Heart left ventricle (tissue), 13 donors: ENCODE data around the gene AGO4.

Source experiments
- POLR2A ChIP-seq, 2 donors: fragments of 450-650 bp; IDR thresholded peaks; one replicate each; pipeline ENCODE4 v1.6.1; 2017; ENCODE audit warnings: antibody characterized with exemption in 2 of 2, mild to moderate bottlenecking in 2 of 2, moderate library complexity in 2 of 2
- TF ChIP-seq, protein P1 (sequence below), 12 donors: fragments of 200-600 bp; sonication (generic) in 4 of 12; IDR thresholded peaks; one replicate each; pipeline versions ENCODE4 v1.5.0 to v1.8.0; 2018 to 2022; ENCODE audit warnings: antibody characterized with exemption in 12 of 12, mild to moderate bottlenecking in 5 of 12
- donor health status: ischemic (EF 13 %, LVEDD 7.1; RV severe dilation, severe dysfunction).
- donor health status: DM: no; HTN: yes; CAD: no.
- donor health status: DM: no; HTN: no; CAD: no.
- donor health status: ischemic (EF 25% LVEDD 6.9; RV normal size, moderate dysfunction).
- donor health status: ischemic (EF 25% LVEDD 5.7; RV mildly dilated, moderate dysfunction).
- donor health status: ischemic (EF 35%, LVEDD 5.7; RV mildly dilated, moderate dysfunction).
- donor health status: nonischemic (EF 11% LVEDD 7.7; RV severe dilation, severe dysfunction).
- donor health status: DM: yes; HTN: yes; CAD: no.
- donor health status: PGD.
- donor health status: ischemic (EF 29% LVEDD 5.4; RV normal size, mild dysfunction).
- donor health status: nonischemic (EF 23%, LVEDD 6.1; RV moderate dilation, normal function).

DNA sequence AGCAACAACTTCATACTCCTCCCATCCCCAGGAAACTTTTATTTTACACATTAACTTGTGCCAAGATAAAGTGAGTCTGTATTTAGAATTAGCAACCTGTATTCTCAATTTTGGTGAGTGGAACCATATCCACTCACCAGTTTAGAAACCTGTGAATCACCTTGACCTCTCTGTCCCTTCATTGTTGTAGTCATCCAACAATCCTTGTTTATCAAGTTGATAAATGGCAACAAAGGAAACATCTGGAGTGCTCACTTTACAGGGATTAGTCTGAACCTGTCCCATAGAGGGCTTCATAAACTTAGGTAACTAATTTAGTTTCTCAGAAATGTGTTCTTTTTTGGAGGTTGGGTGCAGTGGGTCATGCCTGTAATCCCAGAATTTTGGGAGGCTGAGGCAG is 34.1 kb upstream of the AGO4 start:
- no peak for TF ChIP-seq POLR2A (IDR thresholded peaks at IDR 0.05)
- TF ChIP-seq, protein P1, sequence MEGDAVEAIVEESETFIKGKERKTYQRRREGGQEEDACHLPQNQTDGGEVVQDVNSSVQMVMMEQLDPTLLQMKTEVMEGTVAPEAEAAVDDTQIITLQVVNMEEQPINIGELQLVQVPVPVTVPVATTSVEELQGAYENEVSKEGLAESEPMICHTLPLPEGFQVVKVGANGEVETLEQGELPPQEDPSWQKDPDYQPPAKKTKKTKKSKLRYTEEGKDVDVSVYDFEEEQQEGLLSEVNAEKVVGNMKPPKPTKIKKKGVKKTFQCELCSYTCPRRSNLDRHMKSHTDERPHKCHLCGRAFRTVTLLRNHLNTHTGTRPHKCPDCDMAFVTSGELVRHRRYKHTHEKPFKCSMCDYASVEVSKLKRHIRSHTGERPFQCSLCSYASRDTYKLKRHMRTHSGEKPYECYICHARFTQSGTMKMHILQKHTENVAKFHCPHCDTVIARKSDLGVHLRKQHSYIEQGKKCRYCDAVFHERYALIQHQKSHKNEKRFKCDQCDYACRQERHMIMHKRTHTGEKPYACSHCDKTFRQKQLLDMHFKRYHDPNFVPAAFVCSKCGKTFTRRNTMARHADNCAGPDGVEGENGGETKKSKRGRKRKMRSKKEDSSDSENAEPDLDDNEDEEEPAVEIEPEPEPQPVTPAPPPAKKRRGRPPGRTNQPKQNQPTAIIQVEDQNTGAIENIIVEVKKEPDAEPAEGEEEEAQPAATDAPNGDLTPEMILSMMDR (IDR thresholded peaks at IDR 0.05) = no peak
